ENCODE measurements around the gene ADSS1.

DNA sequence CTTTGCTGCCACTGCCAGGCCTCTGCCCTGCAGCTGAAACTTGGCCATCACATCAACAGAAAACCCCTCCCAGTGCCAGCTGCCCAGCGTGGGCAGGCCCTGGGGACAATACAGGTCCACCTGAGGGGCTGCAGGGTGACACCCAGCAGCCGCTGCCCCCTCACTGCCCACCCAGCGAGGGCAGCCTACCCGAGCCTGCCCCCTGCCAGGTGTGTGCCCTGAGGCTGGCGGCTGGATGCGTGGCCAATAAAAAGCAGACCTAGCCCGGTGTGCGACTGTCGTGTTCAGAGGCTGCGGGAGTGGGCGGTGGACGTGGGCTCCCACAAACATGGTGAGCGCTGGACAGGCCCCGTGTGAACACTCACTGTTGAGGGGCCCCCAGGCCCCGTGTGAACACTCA is 4.7 kb upstream of the ADSS1 start:
- TF ChIP-seq, protein P1, sequence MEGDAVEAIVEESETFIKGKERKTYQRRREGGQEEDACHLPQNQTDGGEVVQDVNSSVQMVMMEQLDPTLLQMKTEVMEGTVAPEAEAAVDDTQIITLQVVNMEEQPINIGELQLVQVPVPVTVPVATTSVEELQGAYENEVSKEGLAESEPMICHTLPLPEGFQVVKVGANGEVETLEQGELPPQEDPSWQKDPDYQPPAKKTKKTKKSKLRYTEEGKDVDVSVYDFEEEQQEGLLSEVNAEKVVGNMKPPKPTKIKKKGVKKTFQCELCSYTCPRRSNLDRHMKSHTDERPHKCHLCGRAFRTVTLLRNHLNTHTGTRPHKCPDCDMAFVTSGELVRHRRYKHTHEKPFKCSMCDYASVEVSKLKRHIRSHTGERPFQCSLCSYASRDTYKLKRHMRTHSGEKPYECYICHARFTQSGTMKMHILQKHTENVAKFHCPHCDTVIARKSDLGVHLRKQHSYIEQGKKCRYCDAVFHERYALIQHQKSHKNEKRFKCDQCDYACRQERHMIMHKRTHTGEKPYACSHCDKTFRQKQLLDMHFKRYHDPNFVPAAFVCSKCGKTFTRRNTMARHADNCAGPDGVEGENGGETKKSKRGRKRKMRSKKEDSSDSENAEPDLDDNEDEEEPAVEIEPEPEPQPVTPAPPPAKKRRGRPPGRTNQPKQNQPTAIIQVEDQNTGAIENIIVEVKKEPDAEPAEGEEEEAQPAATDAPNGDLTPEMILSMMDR (IDR thresholded peaks at IDR 0.05), result no peak
- no peak for TF ChIP-seq MXD4 (CRISPR knock-in tag; IDR thresholded peaks at IDR 0.05; ENCODE audit: borderline replicate concordance)
- TF ChIP-seq, protein P2, sequence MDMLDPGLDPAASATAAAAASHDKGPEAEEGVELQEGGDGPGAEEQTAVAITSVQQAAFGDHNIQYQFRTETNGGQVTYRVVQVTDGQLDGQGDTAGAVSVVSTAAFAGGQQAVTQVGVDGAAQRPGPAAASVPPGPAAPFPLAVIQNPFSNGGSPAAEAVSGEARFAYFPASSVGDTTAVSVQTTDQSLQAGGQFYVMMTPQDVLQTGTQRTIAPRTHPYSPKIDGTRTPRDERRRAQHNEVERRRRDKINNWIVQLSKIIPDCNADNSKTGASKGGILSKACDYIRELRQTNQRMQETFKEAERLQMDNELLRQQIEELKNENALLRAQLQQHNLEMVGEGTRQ (CRISPR knock-in tag; IDR thresholded peaks at IDR 0.05), result no peak
- TF ChIP-seq, protein P3, sequence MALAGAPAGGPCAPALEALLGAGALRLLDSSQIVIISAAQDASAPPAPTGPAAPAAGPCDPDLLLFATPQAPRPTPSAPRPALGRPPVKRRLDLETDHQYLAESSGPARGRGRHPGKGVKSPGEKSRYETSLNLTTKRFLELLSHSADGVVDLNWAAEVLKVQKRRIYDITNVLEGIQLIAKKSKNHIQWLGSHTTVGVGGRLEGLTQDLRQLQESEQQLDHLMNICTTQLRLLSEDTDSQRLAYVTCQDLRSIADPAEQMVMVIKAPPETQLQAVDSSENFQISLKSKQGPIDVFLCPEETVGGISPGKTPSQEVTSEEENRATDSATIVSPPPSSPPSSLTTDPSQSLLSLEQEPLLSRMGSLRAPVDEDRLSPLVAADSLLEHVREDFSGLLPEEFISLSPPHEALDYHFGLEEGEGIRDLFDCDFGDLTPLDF (CRISPR knock-in tag; IDR thresholded peaks at IDR 0.05), result no peak
